Suprapubic skin (tissue), 4 donors: ENCODE measurements around the gene PRKAR2B.

ENCODE experiments used
- CTCF ChIP-seq, 2 donors: fragments of 200-600 bp in 1 of 2; fragments of 450-650 bp in 1 of 2; sonication (generic) in 1 of 2; IDR thresholded peaks; one replicate each; pipeline ENCODE4 v1.5.1; 2016 to 2019; ENCODE audit warnings: antibody characterized with exemption in 2 of 2, mild to moderate bottlenecking in 1 of 2, moderate library complexity in 1 of 2
- EP300 ChIP-seq: sonication (generic); formaldehyde crosslinking; IDR thresholded peaks from one replicate; pipeline ENCODE4 v1.6.1; 2017; ENCODE audit warnings: antibody characterized with exemption
- POLR2AphosphoS5 ChIP-seq, 3 donors: sonication (generic); formaldehyde crosslinking; IDR thresholded peaks; one replicate each; pipeline ENCODE4 v1.6.1; 2017; ENCODE audit warnings: antibody characterized with exemption in 3 of 3

- TF ChIP-seq POLR2AphosphoS5 (IDR thresholded peaks at IDR 0.05) (no peak), CTCF (IDR thresholded peaks at IDR 0.05) (no peak), EP300 (no peak)
Observed at GRCh38 chr7:107045980-107046379, 1.5 kb downstream of the PRKAR2B start.
